K562 treated with DMSO at 1 percent for 12 hours (cell line): ENCODE results near the gene CASKIN1. TPM values are rescaled to one million over a fixed set of nuclear protein-coding genes. Genes with fewer than 3 reads are reported as not detected.

Source experiments
- total RNA-seq: library from RNA; unstranded; fragments of 300-600 nt; gene quantifications from 2 replicates; pipeline ENCODE4 v1.2.3, GENCODE V29; 2022; ENCODE audit not compliant: insufficient read depth

The CASKIN1 gene
- total RNA-seq: 1.6 and 3.2 TPM in 2 replicates

GRCh38 chr16:2196162-2196980 lies at the start of gene CASKIN1:
Gene CASKIN1, minus strand, starts transcription at chr16:2196605. Its CDS starts 173 bp downstream, at chr16:2196432.

GRCh38 chr16:2236337-2237101 lies 40.1 kb upstream of the CASKIN1 start, which contains the start of gene DNASE1L2:
Gene DNASE1L2, plus strand, starts transcription at chr16:2236444. Its CDS starts 373 bp downstream, at chr16:2236817.

GRCh38 chr16:2223221-2223941 lies 27.0 kb upstream of the CASKIN1 start, which contains the start of gene E4F1:
Gene E4F1, plus strand, starts transcription at chr16:2223591. Its CDS starts 23 bp downstream, at chr16:2223614.

GRCh38 chr16:2214719-2214968 lies 18.2 kb upstream of the CASKIN1 start, which contains the start of gene PGP:
Gene PGP, minus strand, starts transcription at chr16:2214840. Its CDS starts 63 bp downstream, at chr16:2214777.

GRCh38 chr16:2210386-2211365 lies 14.3 kb upstream of the CASKIN1 start, which contains the start of gene BRICD5:
Gene BRICD5, minus strand, starts transcription at chr16:2210863. Its CDS starts 30 bp downstream, at chr16:2210833.

GRCh38 chr16:2205104-2205966 lies 8.9 kb upstream of the CASKIN1 start, which contains the start of gene MLST8:
Gene MLST8, plus strand, starts transcription at chr16:2205454. Its CDS starts 632 bp downstream, at chr16:2206086.

GRCh38 chr16:2155091-2155950 lies 41.1 kb downstream of the CASKIN1 start, which contains the start of gene TRAF7:
Gene TRAF7, plus strand, starts transcription at chr16:2155782. Its CDS starts 8,139 bp downstream, at chr16:2163921.

GRCh38 chr16:2147981-2148671 lies 48.3 kb downstream of the CASKIN1 start, which contains the start of gene RAB26:
Gene RAB26, plus strand, starts transcription at chr16:2148625. Its CDS starts 159 bp downstream, at chr16:2148784.

GRCh38 chr16:2135770-2136490 lies 60.5 kb downstream of the CASKIN1 start, which contains the start of gene PKD1:
Gene PKD1, minus strand, starts transcription at chr16:2135898. Its CDS starts 209 bp downstream, at chr16:2135689.

Other genes starting within 250 kb of the CASKIN1 start
- not detected in 2 replicates for gene RPL3L, start 241.9 kb downstream of the CASKIN1 start, total RNA-seq
- gene NDUFB10, start 237.1 kb downstream of the CASKIN1 start, total RNA-seq: 209 and 233 TPM in 2 replicates
- 6,317 and 9,099 TPM in 2 replicates for gene RPS2, start 231.8 kb downstream of the CASKIN1 start, total RNA-seq
- gene RNF151, start 229.7 kb downstream of the CASKIN1 start, total RNA-seq: 1.3 TPM in 1 of 2 replicates, not detected in the other
- gene TBL3, start 224.6 kb downstream of the CASKIN1 start, total RNA-seq: 37.2 and 53.2 TPM in 2 replicates
- gene NOXO1, start 215.1 kb downstream of the CASKIN1 start, total RNA-seq: 0.89 TPM in 1 of 2 replicates, not detected in the other
- 46.5 and 60.5 TPM in 2 replicates for gene GFER, start 212.4 kb downstream of the CASKIN1 start, total RNA-seq
- gene SYNGR3, start 206.6 kb downstream of the CASKIN1 start, total RNA-seq: 24.1 and 36.4 TPM in 2 replicates
- 71.6 and 98.5 TPM in 2 replicates for gene ZNF598, start 186.8 kb downstream of the CASKIN1 start, total RNA-seq
- 1.8 and 4.4 TPM in 2 replicates for gene NPW, start 176.8 kb downstream of the CASKIN1 start, total RNA-seq
- gene NHERF2, start 169.7 kb downstream of the CASKIN1 start, total RNA-seq: 16.0 and 31.4 TPM in 2 replicates
- 17.7 and 38.6 TPM in 2 replicates for gene NTHL1, start 148.8 kb downstream of the CASKIN1 start, total RNA-seq
- gene TSC2, start 148.6 kb downstream of the CASKIN1 start, total RNA-seq: 37.3 and 67.9 TPM in 2 replicates
- 55.0 and 106 TPM in 2 replicates for gene PKD1, start 60.7 kb downstream of the CASKIN1 start, total RNA-seq
- gene RAB26, start 48.0 kb downstream of the CASKIN1 start, total RNA-seq: 1.5 and 6.2 TPM in 2 replicates
- 69.7 and 97.4 TPM in 2 replicates for gene TRAF7, start 40.8 kb downstream of the CASKIN1 start, total RNA-seq
- gene MLST8, start 8.8 kb upstream of the CASKIN1 start, total RNA-seq: 57.4 and 63.7 TPM in 2 replicates
- gene BRICD5, start 14.3 kb upstream of the CASKIN1 start, total RNA-seq: 10.4 and 37.8 TPM in 2 replicates
- gene PGP, start 18.2 kb upstream of the CASKIN1 start, total RNA-seq: 60.1 and 77.5 TPM in 2 replicates
- gene E4F1, start 27.0 kb upstream of the CASKIN1 start, total RNA-seq: 30.1 and 43.9 TPM in 2 replicates
- 3.0 and 4.9 TPM in 2 replicates for gene DNASE1L2, start 39.8 kb upstream of the CASKIN1 start, total RNA-seq
- gene ECI1, start 55.0 kb upstream of the CASKIN1 start, total RNA-seq: 331 and 485 TPM in 2 replicates
- gene RNPS1, start 71.5 kb upstream of the CASKIN1 start, total RNA-seq: 150 and 267 TPM in 2 replicates
- 12.0 and 28.5 TPM in 2 replicates for gene ABCA3, start 144.1 kb upstream of the CASKIN1 start, total RNA-seq
- gene CCNF, start 232.8 kb upstream of the CASKIN1 start, total RNA-seq: 22.7 and 45.3 TPM in 2 replicates